ENCODE measurements around the gene TLCD4. TPM values are rescaled to one million over a fixed set of nuclear protein-coding genes. Genes with fewer than 3 reads are reported as not detected.
"Not testable (repeated sequence)": the region's sequence is repeated elsewhere in the genome, so short reads cannot be mapped to it uniquely, and the experiment has no call there.

Gene TLCD4

DNA sequence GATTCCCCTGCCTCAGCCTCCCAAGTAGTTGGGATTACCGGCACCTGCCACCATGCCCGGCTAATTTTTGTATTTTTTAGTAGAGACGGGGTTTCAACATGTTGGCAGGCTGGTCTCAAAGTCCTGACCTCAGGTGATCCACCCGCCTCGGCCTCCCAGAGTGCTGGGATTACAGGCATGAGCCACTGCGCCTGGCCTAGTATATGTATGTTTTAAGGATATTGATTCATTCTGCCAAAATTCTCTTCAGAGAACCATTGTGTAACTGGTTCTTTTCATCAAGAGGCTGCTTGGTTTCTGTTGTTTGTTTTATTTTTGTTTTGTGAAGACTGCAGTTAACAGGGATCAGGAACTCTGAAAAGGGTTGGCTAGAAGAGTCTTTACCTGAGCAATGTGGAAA is 48.4 kb downstream of the TLCD4 start:
- not testable (repeated sequence) for H3K4me1 ChIP-seq (ENCODE audit: control insufficient read depth, low read depth, low read length); H3K27ac ChIP-seq (ENCODE audit: low read depth, low read length); H2BK15ac ChIP-seq (replicated peaks; ENCODE audit: low read depth); H3K27me3 ChIP-seq (ENCODE audit: insufficient read depth, low read length, poor library complexity); H3K79me1 ChIP-seq (ENCODE audit: low read length); H4K5ac ChIP-seq (ENCODE audit: low read length); H3K23ac ChIP-seq (ENCODE audit: low read length); H2BK5ac ChIP-seq (ENCODE audit: low read length); H4K8ac ChIP-seq (ENCODE audit: low read depth, low read length); H3K56ac ChIP-seq (ENCODE audit: low read length); H3K4me2 ChIP-seq (ENCODE audit: low read length); H3K4ac ChIP-seq (ENCODE audit: low read depth, low read length); H3K18ac ChIP-seq (ENCODE audit: low read length); H3K9ac ChIP-seq (ENCODE audit: low read length); H3K79me2 ChIP-seq (ENCODE audit: control insufficient read depth, insufficient read depth, low read length); H3K36me3 ChIP-seq (ENCODE audit: control insufficient read depth, insufficient read depth, low read length); DNase-seq; H2AK5ac ChIP-seq (ENCODE audit: low read length); H3K4me3 ChIP-seq (ENCODE audit: low read length); H2BK120ac ChIP-seq (ENCODE audit: low read depth, low read length)
- WGBS (ENCODE audit: extremely low coverage, insufficient coverage, low lambda C conversion rate), result no CpG with 5 or more reads among the region's 6 CpGs

Small RNA genes within 50 kb of the gene (small RNA-seq; reads per million reads assigned to genes)
- gene RF00019 (ENCODE audit: insufficient read depth), result not detected

All from mesendoderm (in vitro differentiated cells).